H1 (cell line): ENCODE results near the gene COL12A1. TPM values are rescaled to one million over a fixed set of nuclear protein-coding genes. Genes with fewer than 3 reads are reported as not detected.

Source experiments
- HDAC2 ChIP-seq, 2 experiments: fragments of 300-600 bp in 1 of 2; sonication (generic) in 1 of 2; IDR thresholded peaks; 2 replicates each; pipeline ENCODE4 v1.6.1; 2011 to 2012; ENCODE audit warnings: low read depth in 2 of 2, low read length in 2 of 2, mild to moderate bottlenecking in 2 of 2, moderate library complexity in 2 of 2, borderline replicate concordance in 1 of 2, inconsistent platforms in 1 of 2
- TBP ChIP-seq: IDR thresholded peaks from 2 replicates; pipeline ENCODE4 v1.6.1; 2011; ENCODE audit warnings: low read depth, low read length, improper control_type of control experiment
- polyA plus RNA-seq, 7 experiments: library from polyadenylated mRNA; depleted of rRNA in 3 of 7; stranded (reverse) in 5 of 7; unstranded in 2 of 7; fragments of >200 nt in 5 of 7; fragments of 200-250 nt in 2 of 7; gene quantifications; 1 replicate in 5 of 7; 2 replicates in 1 of 7; 4 replicates in 1 of 7; pipeline versions ENCODE4 v1.2.1 to v1.2.3, GENCODE V29; 2011 to 2013; ENCODE audit warnings: missing spikeins in 2 of 7, mixed read lengths in 2 of 7
- total RNA-seq: library from RNA; stranded (reverse); fragmentation: NEBNext Ultra II Directional; extraction: Animal tissue kit (Norgen Biotek cat#: 25700); gene quantifications from 2 replicates; pipeline ENCODE4 v1.2.1, GENCODE V29; 2021

The COL12A1 gene
- total and polyA plus RNA-seq, 2 of the 8 experiments (the other 6 are each of a cell fraction or from before 2014, with no cell fraction given), result 1.4 to 4.7 TPM

DNA sequence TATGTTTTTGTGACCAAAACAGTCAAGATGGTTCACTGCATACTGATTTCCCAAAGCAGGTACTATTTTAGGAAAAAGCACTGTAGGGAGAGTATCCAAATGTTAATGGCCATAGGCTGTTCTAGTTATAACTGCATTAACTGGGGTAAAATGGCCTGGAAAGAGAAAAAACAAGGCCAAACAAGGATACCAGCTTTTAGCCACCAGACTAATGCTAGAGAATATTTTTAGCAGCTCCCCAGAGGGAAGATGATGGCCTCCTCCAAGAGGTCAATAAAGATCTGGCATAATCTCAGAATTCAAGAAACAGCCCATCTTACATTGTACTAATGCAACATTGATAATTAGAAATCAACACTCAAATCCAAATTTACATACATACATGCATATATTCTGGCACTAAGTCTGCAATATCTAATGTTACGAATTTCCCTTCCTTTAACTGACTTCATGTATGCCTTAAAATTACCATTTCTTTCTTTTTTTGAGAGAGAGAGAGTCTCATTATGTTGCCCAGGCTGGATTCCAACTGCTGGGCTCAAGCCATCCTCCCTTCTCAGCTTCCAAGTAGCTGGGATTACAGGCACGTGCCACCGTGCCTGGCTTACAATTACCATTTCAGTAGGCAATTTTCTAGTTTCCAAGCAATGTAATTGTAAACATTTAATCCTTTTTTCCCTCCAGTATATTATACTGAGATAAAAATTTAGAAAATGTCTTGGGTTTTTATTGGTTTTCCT lies 28.4 kb upstream of the COL12A1 start (continued):
- TF ChIP-seq HDAC2 (IDR thresholded peaks at IDR 0.05; ENCODE audit: borderline replicate concordance in 1 of 2, low read depth in 2 of 2, low read length in 2 of 2) (no peak), TBP (no peak)
